ENCODE data around the gene DHCR7.
"Not testable (repeated sequence)": the region's sequence is repeated elsewhere in the genome, so short reads cannot be mapped to it uniquely, and the experiment has no call there.

DHCR7 gene

GRCh38 chr11:71425860-71426259 lies 22.3 kb downstream of the DHCR7 start:
- Mint-ChIP-seq H3K4me1 (peaks cover 13% of the 10 kb centered on the region), H3K36me3 (no peaks in the 10 kb centered on the region), H3K27ac (no peak overlapping the region), H3K4me3 (no peak overlapping the region), H3K9me3 (no peaks in the 10 kb centered on the region)
- DNase-seq (ENCODE audit: low spot score in 2 of 2) (no peak), ATAC-seq (peak; percentile 13)

- DNase-seq (ENCODE audit: low spot score in 2 of 2) (no peak), ATAC-seq (peak; percentile 13)
- Mint-ChIP-seq H3K9me3 (no peaks in the 10 kb centered on the region), H3K27ac (no peak overlapping the region), H3K36me3 (no peaks in the 10 kb centered on the region), H3K4me1 (peaks cover 13% of the 10 kb centered on the region), H3K4me3 (no peak overlapping the region)
Observed at GRCh38 chr11:71425409-71425808, 22.8 kb downstream of the DHCR7 start.

GRCh38 chr11:71423181-71423790 lies 24.9 kb downstream of the DHCR7 start:
- DNase-seq (ENCODE audit: low spot score in 2 of 2) (no peak), ATAC-seq (no peak)
- no peak overlapping the region for H3K4me3 Mint-ChIP-seq
- H3K36me3 Mint-ChIP-seq: no peaks in the 10 kb centered on the region
- H3K4me1 Mint-ChIP-seq: peaks cover 13% of the 10 kb centered on the region
- H3K27ac Mint-ChIP-seq: no peak overlapping the region
- no peaks in the 10 kb centered on the region for H3K9me3 Mint-ChIP-seq

- ATAC-seq; H3K36me3 Mint-ChIP-seq; DNase-seq (ENCODE audit: low spot score in 2 of 2); H3K27ac Mint-ChIP-seq; H3K4me3 Mint-ChIP-seq; H3K9me3 Mint-ChIP-seq: not testable (repeated sequence)
- H3K4me1 Mint-ChIP-seq: peaks cover 13% of the 10 kb centered on the region
Observed at GRCh38 chr11:71422318-71422717, 25.9 kb downstream of the DHCR7 start.

- no peaks in the 10 kb centered on the region for H3K9me3 Mint-ChIP-seq
- no peak for DNase-seq (ENCODE audit: low spot score in 2 of 2)
- no peak overlapping the region for H3K4me3 Mint-ChIP-seq
- H3K36me3 Mint-ChIP-seq: no peaks in the 10 kb centered on the region
- ATAC-seq: no peak
- no peak overlapping the region for H3K27ac Mint-ChIP-seq
- H3K4me1 Mint-ChIP-seq: peaks cover 9% of the 10 kb centered on the region
Observed at GRCh38 chr11:71421392-71421950, 26.7 kb downstream of the DHCR7 start.

- no peak for DNase-seq (ENCODE audit: low spot score in 2 of 2)
- no peak for ATAC-seq
- no peaks in the 10 kb centered on the region for H3K36me3 Mint-ChIP-seq
Observed at GRCh38 chr11:71420455-71421241, 27.5 kb downstream of the DHCR7 start.

GRCh38 chr11:71418643-71419042 lies 29.6 kb downstream of the DHCR7 start:
- Mint-ChIP-seq H3K36me3 (no peaks in the 10 kb centered on the region), H3K27ac (no peak overlapping the region), H3K9me3 (no peaks in the 10 kb centered on the region), H3K4me3 (no peak overlapping the region), H3K4me1 (no peaks in the 10 kb centered on the region)
- peak; percentile 78 for ATAC-seq
- DNase-seq (ENCODE audit: low spot score in 2 of 2): no peak

More at GRCh38 chr11:71420455-71421241, 27.5 kb downstream of the DHCR7 start:
- Mint-ChIP-seq H3K9me3 (no peaks in the 10 kb centered on the region), H3K4me3 (no peak overlapping the region), H3K4me1 (peaks cover under 1% of the 10 kb centered on the region), H3K27ac (no peak overlapping the region)

- Mint-ChIP-seq H3K4me1 (no peaks in the 10 kb centered on the region), H3K4me3 (no peak overlapping the region), H3K36me3 (no peaks in the 10 kb centered on the region), H3K9me3 (no peaks in the 10 kb centered on the region), H3K27ac (no peak overlapping the region)
- ATAC-seq (no peak), DNase-seq (ENCODE audit: low spot score in 2 of 2) (no peak)
Observed at GRCh38 chr11:71414645-71415044, 33.5 kb downstream of the DHCR7 start.

- no peak for ATAC-seq
Observed at GRCh38 chr11:71410363-71410966, 37.7 kb downstream of the DHCR7 start.

GRCh38 chr11:71408826-71409225 lies 39.4 kb downstream of the DHCR7 start:
- H3K4me1 Mint-ChIP-seq: no peaks in the 10 kb centered on the region

More at GRCh38 chr11:71410363-71410966, 37.7 kb downstream of the DHCR7 start:
- no peaks in the 10 kb centered on the region for H3K36me3 Mint-ChIP-seq
- H3K4me1 Mint-ChIP-seq: no peaks in the 10 kb centered on the region
- no peaks in the 10 kb centered on the region for H3K9me3 Mint-ChIP-seq
- no peak overlapping the region for H3K27ac Mint-ChIP-seq
- no peak overlapping the region for H3K4me3 Mint-ChIP-seq
- no peak for DNase-seq (ENCODE audit: low spot score in 2 of 2)

GRCh38 chr11:71407356-71407755 lies 40.8 kb downstream of the DHCR7 start:
- H3K4me3 Mint-ChIP-seq: no peak overlapping the region
- no peak for ATAC-seq
- H3K27ac Mint-ChIP-seq: no peak overlapping the region
- no peaks in the 10 kb centered on the region for H3K4me1 Mint-ChIP-seq
- H3K36me3 Mint-ChIP-seq: peaks cover 6% of the 10 kb centered on the region
- no peak for DNase-seq (ENCODE audit: low spot score in 2 of 2)
- H3K9me3 Mint-ChIP-seq: peaks cover 8% of the 10 kb centered on the region

More at GRCh38 chr11:71408826-71409225, 39.4 kb downstream of the DHCR7 start:
- ATAC-seq: no peak
- peaks cover 5% of the 10 kb centered on the region for H3K36me3 Mint-ChIP-seq
- H3K9me3 Mint-ChIP-seq: peaks cover 4% of the 10 kb centered on the region
- no peak for DNase-seq (ENCODE audit: low spot score in 2 of 2)
- no peak overlapping the region for H3K4me3 Mint-ChIP-seq
- no peak overlapping the region for H3K27ac Mint-ChIP-seq

GRCh38 chr11:71406681-71407080 lies 41.5 kb downstream of the DHCR7 start:
- Mint-ChIP-seq H3K9me3 (peaks cover 8% of the 10 kb centered on the region), H3K4me3 (no peak overlapping the region), H3K27ac (no peak overlapping the region), H3K4me1 (no peaks in the 10 kb centered on the region), H3K36me3 (peaks cover 6% of the 10 kb centered on the region)
- no peak for DNase-seq (ENCODE audit: low spot score in 2 of 2)
- no peak for ATAC-seq

GRCh38 chr11:71404209-71404608 lies 44.0 kb downstream of the DHCR7 start:
- no peaks in the 10 kb centered on the region for H3K4me1 Mint-ChIP-seq
- H3K27ac Mint-ChIP-seq: no peak overlapping the region
- H3K36me3 Mint-ChIP-seq: peaks cover 6% of the 10 kb centered on the region

GRCh38 chr11:71402878-71403277 lies 45.3 kb downstream of the DHCR7 start:
- Mint-ChIP-seq H3K4me3 (no peak overlapping the region), H3K36me3 (peaks cover 6% of the 10 kb centered on the region), H3K9me3 (peaks cover 8% of the 10 kb centered on the region), H3K27ac (no peak overlapping the region), H3K4me1 (no peaks in the 10 kb centered on the region)
- DNase-seq (ENCODE audit: low spot score in 2 of 2) (no peak), ATAC-seq (no peak)

More at GRCh38 chr11:71404209-71404608, 44.0 kb downstream of the DHCR7 start:
- ATAC-seq: no peak
- no peak for DNase-seq (ENCODE audit: low spot score in 2 of 2)
- H3K4me3 Mint-ChIP-seq: no peak overlapping the region
- H3K9me3 Mint-ChIP-seq: peaks cover 8% of the 10 kb centered on the region

- DNase-seq (ENCODE audit: low spot score in 2 of 2) (no peak), ATAC-seq (no peak)
- H3K4me1 Mint-ChIP-seq: no peaks in the 10 kb centered on the region
- H3K4me3 Mint-ChIP-seq: no peak overlapping the region
- H3K9me3 Mint-ChIP-seq: peaks cover 8% of the 10 kb centered on the region
- H3K36me3 Mint-ChIP-seq: peaks cover 6% of the 10 kb centered on the region
- no peak overlapping the region for H3K27ac Mint-ChIP-seq
Observed at GRCh38 chr11:71400216-71400615, 48.0 kb downstream of the DHCR7 start.
